ENCODE data around the gene MDM1.

DNA sequence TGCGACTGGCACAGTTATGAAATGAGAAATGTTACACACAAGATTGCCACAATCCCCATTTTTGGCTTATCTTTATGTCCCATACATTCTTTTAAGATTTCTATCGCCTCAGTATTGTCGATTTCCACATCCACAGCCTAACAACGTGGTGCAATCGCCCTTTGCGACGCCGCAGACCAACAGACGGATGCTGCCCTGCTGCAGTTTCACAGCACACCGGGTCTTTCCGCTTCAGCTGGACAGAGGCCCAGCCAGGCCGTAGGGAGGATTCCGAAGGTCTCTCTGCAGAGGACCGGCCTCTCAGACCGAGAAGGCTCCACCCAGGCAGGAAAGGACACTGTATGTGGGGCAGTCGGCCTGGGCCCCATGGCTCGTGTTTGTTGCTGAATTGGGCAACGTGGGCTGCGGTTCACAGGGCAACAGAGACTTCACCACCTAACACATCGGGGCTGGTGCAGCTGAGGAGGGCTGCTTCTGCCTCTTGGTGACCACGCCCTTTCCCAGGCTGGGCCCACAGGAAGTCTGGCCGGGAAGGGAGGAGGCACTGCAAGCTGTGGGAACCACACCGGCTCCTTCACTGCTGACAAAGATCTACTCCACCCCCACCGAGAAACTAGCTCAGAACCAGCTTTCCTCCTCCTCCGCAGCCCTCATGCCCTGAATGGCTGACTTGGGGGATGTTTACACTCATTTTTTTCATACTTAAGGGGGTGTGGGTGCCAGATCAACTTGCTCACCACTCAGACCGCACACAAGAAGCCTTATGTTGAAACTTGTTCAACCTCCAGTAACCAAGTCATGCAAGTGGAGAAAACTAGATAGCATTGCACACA, 32.9 kb upstream of the MDM1 start:
- TF ChIP-seq CTCF (conservative IDR thresholded peaks at IDR 0.05) (no peak), EZH2 (IDR thresholded peaks at IDR 0.05; ENCODE audit: low read depth) (no peak)
